RWPE1 (cell line): ENCODE data around the gene RPA1.
"Not testable (repeated sequence)": the region's sequence is repeated elsewhere in the genome, so short reads cannot be mapped to it uniquely, and the experiment has no call there.

Experiments
- CTCF ChIA-PET: fragments of 350-600 bp; sonication (Branson Sonifier 250); formaldehyde crosslinking; extraction: SDS; loops from one replicate; lab custom pipeline; 2021; lab: Yijun Ruan, JAX
- POLR2A ChIA-PET: fragments of 400-600 bp; formaldehyde crosslinking; extraction: SDS; loops from one replicate; lab custom pipeline; 2020; ENCODE audit warnings: antibody characterized with exemption; ENCODE audit not compliant: low non-redundant PET; lab: Yijun Ruan, JAX
- DNase-seq: peaks from one replicate; pipeline ENCODE4 v3.0.0; 2012; ENCODE audit warnings: low spot score
- H3K27ac ChIP-seq: fragments of 450-650 bp; 2 replicates; pipeline ENCODE4 v1.5.1; 2017
- CTCF ChIP-seq: fragments of 450-650 bp; conservative IDR thresholded peaks from 2 replicates; pipeline ENCODE4 v1.5.1; 2017; ENCODE audit warnings: low read depth, mild to moderate bottlenecking

Gene RPA1

GRCh38 chr17:1787301-1787902 lies 42.4 kb upstream of the RPA1 start:
- H3K27ac ChIP-seq = peak overlapping the region; percentile 99
- DNase-seq = peak; percentile 94
- TF ChIP-seq CTCF = no peak
- CTCF ChIA-PET = interaction anchor here (0.6 kb wide), 1 partner anchor 44 kb away, joined by 5 read pairs; no protein-coding TSS in a partner anchor
- POLR2A ChIA-PET = no interaction called here

GRCh38 chr17:1789936-1790335 lies 39.9 kb upstream of the RPA1 start:
- ChIA-PET POLR2A (no interaction called here), CTCF (interaction anchor here (0.6 kb wide), 1 partner anchor 16 kb away, joined by 3 read pairs; no protein-coding TSS in a partner anchor)
- no peak for TF ChIP-seq CTCF
- DNase-seq = no peak
- no peak overlapping the region for H3K27ac ChIP-seq

- ChIA-PET CTCF (interaction anchor here (0.6 to 1.4 kb wide), 4 partner anchors 26 to 376 kb away, joined by 4 to 7 read pairs (median 6); no protein-coding TSS in a partner anchor), POLR2A (no interaction called here)
- TF ChIP-seq CTCF = no peak
- DNase-seq = no peak
- H3K27ac ChIP-seq = peak overlapping the region; percentile 79
Measured at GRCh38 chr17:1792495-1793446, 37.0 kb upstream of the RPA1 start.

- POLR2A ChIA-PET = no interaction called here
- H3K27ac ChIP-seq = peak overlapping the region; percentile 79
- no peak for TF ChIP-seq CTCF
- peak; percentile 38 for DNase-seq
- CTCF ChIA-PET = interaction anchor here (0.6 to 1.4 kb wide), 3 partner anchors 72 to 375 kb away, joined by 4 to 7 read pairs (median 7); no protein-coding TSS in a partner anchor
Measured at GRCh38 chr17:1793447-1793806, 36.4 kb upstream of the RPA1 start.

- TF ChIP-seq CTCF = no peak
- no peak for DNase-seq
- POLR2A ChIA-PET = no interaction called here
- CTCF ChIA-PET = interaction anchor here (0.9 kb wide), 1 partner anchor 83 kb away, joined by 3 read pairs; no protein-coding TSS in a partner anchor
- H3K27ac ChIP-seq = peak overlapping the region; percentile 38
Measured at GRCh38 chr17:1796800-1797199, 33.0 kb upstream of the RPA1 start.

- peak overlapping the region; percentile 57 for H3K27ac ChIP-seq
- no peak for DNase-seq
- POLR2A ChIA-PET = no interaction called here
- CTCF ChIA-PET = interaction anchor here (0.5 to 0.9 kb wide), 2 partner anchors 83 to 168 kb away, joined by 3 read pairs; no protein-coding TSS in a partner anchor
- TF ChIP-seq CTCF = no peak
Measured at GRCh38 chr17:1797323-1797722, 32.5 kb upstream of the RPA1 start.

GRCh38 chr17:1797846-1798245 lies 32.0 kb upstream of the RPA1 start:
- POLR2A ChIA-PET, DNase-seq: not testable (repeated sequence)
- CTCF ChIA-PET = interaction anchor here (0.5 to 1.2 kb wide), 2 partner anchors 67 to 168 kb away, joined by 3 to 6 read pairs; no protein-coding TSS in a partner anchor
- H3K27ac ChIP-seq = peak overlapping the region; percentile 57
